A549 (cell line): Measurements from ENCODE around the gene GATM. TPM values are rescaled to one million over a fixed set of nuclear protein-coding genes. Genes with fewer than 3 reads are reported as not detected.
"Not testable (repeated sequence)": the region's sequence is repeated elsewhere in the genome, so short reads cannot be mapped to it uniquely, and the experiment has no call there.

ENCODE experiments used
- ATAC-seq, 2 experiments: fragments of 200-7000 bp in 1 of 2; fragments of >200 bp in 1 of 2; cut with Nextera tagmentation in 1 of 2; cut with Tn5 transposase in 1 of 2; 3 replicates each; pipeline versions ENCODE4 v1.8.0 to v1.9.1; 2018 to 2020; ENCODE audit warnings: mild to moderate bottlenecking in 1 of 2, moderate library complexity in 1 of 2
- CTCF ChIA-PET: fragments of 300-600 bp; sonication (Branson Sonifier 250); formaldehyde crosslinking; extraction: SDS; loops from one replicate; lab custom pipeline; 2021; ENCODE audit warnings: antibody characterized with exemption, inconsistent platforms; lab: Yijun Ruan, JAX
- POLR2A ChIA-PET: fragments of 350-600 bp; formaldehyde crosslinking; extraction: SDS; loops from one replicate; lab custom pipeline; 2021; ENCODE audit warnings: antibody characterized with exemption, inconsistent platforms; lab: Yijun Ruan, JAX
- DNase-seq, 2 experiments: peaks; one replicate each; pipeline versions ENCODE4 v3.0.0 to v3.0.0-alpha.2; 2011 to 2016; ENCODE audit warnings: low read depth in 1 of 2, low spot score in 1 of 2
- FAIRE-seq: peaks from 2 replicates; lab custom pipeline; 2011; peaks lifted over from hg19 to GRCh38; lab: Jason Lieb, UNC
- H3K27ac ChIP-seq, 2 experiments: fragments of >200 bp; sonication (Bioruptor Twin); formaldehyde crosslinking; 3 replicates each; pipeline ENCODE4 v1.5.1; 2016 to 2017
- H3K4me1 ChIP-seq: fragments of >200 bp; sonication (Bioruptor Twin); formaldehyde crosslinking; 3 replicates; pipeline ENCODE4 v1.6.1; 2016
- H3K4me2 ChIP-seq: fragments of >200 bp; sonication (Bioruptor Twin); formaldehyde crosslinking; 3 replicates; pipeline ENCODE4 v1.6.1; 2016
- H3K4me3 ChIP-seq: fragments of >200 bp; sonication (Bioruptor Twin); formaldehyde crosslinking; 3 replicates; pipeline ENCODE4 v1.5.1; 2016
- H3K9me3 ChIP-seq: fragments of >200 bp; sonication (Bioruptor Twin); formaldehyde crosslinking; 3 replicates; pipeline ENCODE4 v1.6.1; 2016
- CBX2 ChIP-seq: fragments of 200-600 bp; sonication (generic); IDR thresholded peaks from 2 replicates; pipeline ENCODE4 v1.6.1; 2016; ENCODE audit warnings: low read depth, mild to moderate bottlenecking, borderline replicate concordance
- CBX8 ChIP-seq: fragments of 200-600 bp; sonication (generic); IDR thresholded peaks from 2 replicates; pipeline ENCODE4 v1.6.1; 2016
- CEBPB ChIP-seq, 2 experiments: fragments of >200 bp in 1 of 2; sonication (Bioruptor Twin) in 1 of 2; formaldehyde crosslinking in 1 of 2; IDR thresholded peaks; 2 replicates each; pipeline ENCODE4 v1.6.1; 2012 to 2016
- EHF ChIP-seq: fragments of 250-450 bp; sonication (Bioruptor Pico); IDR thresholded peaks from 2 replicates; pipeline ENCODE4 v1.5.0; 2020; ENCODE audit warnings: mild to moderate bottlenecking
- EHMT2 ChIP-seq: fragments of 200-600 bp; sonication (generic); IDR thresholded peaks from 2 replicates; pipeline ENCODE4 v1.6.1; 2016; ENCODE audit warnings: antibody characterized with exemption, low read depth, mild to moderate bottlenecking, moderate library complexity
- FOSB ChIP-seq: fragments of 250-450 bp; sonication (Bioruptor Pico); IDR thresholded peaks from 2 replicates; pipeline ENCODE4 v1.5.0; 2020; ENCODE audit warnings: mild to moderate bottlenecking, moderate library complexity
- FOSL2 ChIP-seq, 2 experiments: fragments of 450-650 bp in 1 of 2; fragments of >200 bp in 1 of 2; sonication (Bioruptor Twin) in 1 of 2; formaldehyde crosslinking; IDR thresholded peaks; 2 replicates each; pipeline versions ENCODE4 v1.5.0 to v1.6.1; 2016 to 2020; ENCODE audit warnings: mild to moderate bottlenecking in 1 of 2, moderate library complexity in 1 of 2
- HOXB13 ChIP-seq: fragments of 250-450 bp; sonication (Bioruptor Pico); IDR thresholded peaks from 2 replicates; pipeline ENCODE4 v1.5.0; 2020; ENCODE audit warnings: low read depth, mild to moderate bottlenecking, moderate library complexity
- JUNB ChIP-seq: fragments of >200 bp; sonication (Bioruptor Twin); formaldehyde crosslinking; IDR thresholded peaks from 2 replicates; pipeline ENCODE4 v1.6.1; 2016
- MAFK ChIP-seq: fragments of 450-650 bp; IDR thresholded peaks from 2 replicates; pipeline ENCODE4 v1.6.1; 2014; ENCODE audit not compliant: partially characterized antibody
- MAZ ChIP-seq: fragments of 150-350 bp; IDR thresholded peaks from 2 replicates; pipeline ENCODE4 v1.6.1; 2014; ENCODE audit warnings: antibody characterized with exemption, low read depth, low read length, borderline replicate concordance
- MYC ChIP-seq: IDR thresholded peaks from 2 replicates; pipeline ENCODE4 v1.6.1; 2012; ENCODE audit warnings: mild to moderate bottlenecking, inconsistent platforms, low read length, improper control_type of control experiment, borderline replicate concordance
- POLR2A ChIP-seq: IDR thresholded peaks from 2 replicates; pipeline ENCODE4 v1.6.1; 2012; ENCODE audit warnings: mild to moderate bottlenecking, low read length
- POLR2AphosphoS2 ChIP-seq: conservative IDR thresholded peaks from 2 replicates; pipeline ENCODE4 v1.6.1; 2012; ENCODE audit warnings: low read length, improper control_type of control experiment, inconsistent platforms
- RAD21 ChIP-seq, 2 experiments: fragments of >200 bp in 1 of 2; sonication (Bioruptor Twin) in 1 of 2; formaldehyde crosslinking in 1 of 2; IDR thresholded peaks in 1 of 2; conservative IDR thresholded peaks in 1 of 2; 2 replicates in 1 of 2; 3 replicates in 1 of 2; pipeline ENCODE4 v1.6.1; 2012 to 2018; ENCODE audit warnings: inconsistent platforms in 1 of 2
- RCOR1 ChIP-seq: fragments of 150-350 bp; IDR thresholded peaks from 2 replicates; pipeline ENCODE4 v1.6.1; 2014; ENCODE audit warnings: antibody characterized with exemption, low read length, low read depth
- RFX5 ChIP-seq: fragments of 450-650 bp; IDR thresholded peaks from 2 replicates; pipeline ENCODE4 v1.7.1; 2014; ENCODE audit warnings: antibody characterized with exemption, mild to moderate bottlenecking, moderate library complexity
- SMC3 ChIP-seq: fragments of >200 bp; sonication (Bioruptor Twin); formaldehyde crosslinking; IDR thresholded peaks from 3 replicates; pipeline ENCODE4 v1.6.1; 2018; ENCODE audit warnings: inconsistent platforms
- TFCP2L1 ChIP-seq: fragments of 250-450 bp; sonication (Bioruptor Pico); IDR thresholded peaks from 2 replicates; pipeline ENCODE4 v1.5.0; 2021; ENCODE audit warnings: mild to moderate bottlenecking
- TP53 ChIP-seq: fragments of 250-450 bp; sonication (Bioruptor Pico); IDR thresholded peaks from 2 replicates; pipeline ENCODE4 v1.5.0; 2021; ENCODE audit warnings: mild to moderate bottlenecking, moderate library complexity
- ZC3H11A ChIP-seq: fragments of 450-650 bp; IDR thresholded peaks from 2 replicates; pipeline ENCODE4 v1.6.1; 2014; ENCODE audit warnings: antibody characterized with exemption, mild to moderate bottlenecking
- WGBS: methylation state at CpG from one replicate; pipeline ENCODE4 v1.1.6; 2017; ENCODE audit errors: missing lambda C conversion rate; 5-methylcytosine and 5-hydroxymethylcytosine counted together
- polyA plus RNA-seq, 4 experiments: library from polyadenylated mRNA; depleted of rRNA in 3 of 4; stranded (reverse); fragments of >200 nt; fragmentation: RNase III in 1 of 4; extraction: RNeasy Plus Mini Kit Qiagen cat#74134 plus additional on column Dnase treatment in 1 of 4; gene quantifications; 2 replicates in 3 of 4; 3 replicates in 1 of 4; pipeline ENCODE4 v1.2.3, GENCODE V29; 2011 to 2017
- TF ChIP-seq, protein P1 (sequence below): fragments of 250-450 bp; sonication (Bioruptor Pico); IDR thresholded peaks from 2 replicates; pipeline ENCODE4 v1.5.0; 2020; ENCODE audit warnings: low read depth, mild to moderate bottlenecking, moderate library complexity
- TF ChIP-seq, protein P2 (sequence below): fragments of 450-650 bp; IDR thresholded peaks from 2 replicates; pipeline ENCODE4 v1.6.1; 2014; ENCODE audit warnings: antibody characterized with exemption
- TF ChIP-seq, protein P3 (sequence below): fragments of >200 bp; sonication (Bioruptor Twin); formaldehyde crosslinking; IDR thresholded peaks from 3 replicates; pipeline ENCODE4 v1.6.1; 2016

The GATM gene
- polyA plus RNA-seq, 2 of the 4 experiments (the other 2 are of a cell fraction): 4.0 to 6.5 TPM

DNA sequence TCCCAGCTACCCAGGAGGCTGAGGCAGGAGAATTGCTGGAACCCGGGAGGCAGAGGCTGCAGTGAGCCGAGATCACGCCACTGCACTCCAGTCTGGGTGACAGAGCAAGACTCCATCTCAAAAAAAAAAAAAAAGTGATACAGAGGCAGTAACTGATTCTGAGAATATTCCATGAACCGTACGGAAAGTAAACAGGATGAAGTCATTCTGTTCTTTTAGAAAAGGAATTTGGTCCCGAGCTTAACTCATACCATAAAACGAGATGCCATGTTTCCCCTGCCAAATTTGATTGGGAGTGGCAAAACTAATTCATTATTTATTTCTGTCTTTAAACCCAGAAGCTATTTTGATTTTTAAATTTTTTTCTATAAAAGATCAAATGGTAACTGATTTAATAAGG, 11.1 kb downstream of the GATM start:
- FAIRE-seq, H3K9me3 ChIP-seq, ATAC-seq, H3K4me1 ChIP-seq, CTCF ChIA-PET, H3K27ac ChIP-seq, H3K4me2 ChIP-seq, POLR2A ChIA-PET, H3K4me3 ChIP-seq, DNase-seq: not testable (repeated sequence)
- 67% methylated on average over 7 of the region's 7 CpGs for WGBS

DNA sequence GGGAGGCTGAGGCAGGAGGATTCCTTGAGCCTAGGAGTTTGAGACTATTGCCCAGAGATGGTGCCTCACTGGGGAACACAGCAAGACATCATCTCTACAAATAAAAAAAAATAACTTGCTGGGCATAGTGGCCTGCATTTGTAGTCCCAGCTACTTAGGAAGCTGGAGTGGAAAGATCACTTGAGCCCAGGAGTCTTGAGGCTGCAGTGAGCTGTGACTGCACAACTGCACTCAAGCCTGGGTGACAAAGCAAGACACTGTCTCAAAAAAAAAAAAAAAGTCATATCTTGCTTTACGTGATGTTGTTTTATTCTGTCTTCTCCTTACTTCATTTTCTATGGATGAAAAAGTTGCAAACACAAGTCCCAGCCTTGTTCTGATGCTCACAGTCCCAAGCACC, 14.1 kb downstream of the GATM start:
- no peaks in the 10 kb centered on the region for H3K4me1 ChIP-seq
- TF ChIP-seq, protein P1, sequence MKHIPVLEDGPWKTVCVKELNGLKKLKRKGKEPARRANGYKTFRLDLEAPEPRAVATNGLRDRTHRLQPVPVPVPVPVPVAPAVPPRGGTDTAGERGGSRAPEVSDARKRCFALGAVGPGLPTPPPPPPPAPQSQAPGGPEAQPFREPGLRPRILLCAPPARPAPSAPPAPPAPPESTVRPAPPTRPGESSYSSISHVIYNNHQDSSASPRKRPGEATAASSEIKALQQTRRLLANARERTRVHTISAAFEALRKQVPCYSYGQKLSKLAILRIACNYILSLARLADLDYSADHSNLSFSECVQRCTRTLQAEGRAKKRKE (CRISPR knock-in tag): no peak
- TF ChIP-seq TP53 (no peak), MAZ (no peak), MAFK (no peak), POLR2AphosphoS2 (no peak), TFCP2L1 (CRISPR knock-in tag) (no peak), RCOR1 (no peak), FOSB (CRISPR knock-in tag) (no peak), EHMT2 (no peak), RFX5 (no peak), POLR2A (no peak)
- TF ChIP-seq, protein P2, sequence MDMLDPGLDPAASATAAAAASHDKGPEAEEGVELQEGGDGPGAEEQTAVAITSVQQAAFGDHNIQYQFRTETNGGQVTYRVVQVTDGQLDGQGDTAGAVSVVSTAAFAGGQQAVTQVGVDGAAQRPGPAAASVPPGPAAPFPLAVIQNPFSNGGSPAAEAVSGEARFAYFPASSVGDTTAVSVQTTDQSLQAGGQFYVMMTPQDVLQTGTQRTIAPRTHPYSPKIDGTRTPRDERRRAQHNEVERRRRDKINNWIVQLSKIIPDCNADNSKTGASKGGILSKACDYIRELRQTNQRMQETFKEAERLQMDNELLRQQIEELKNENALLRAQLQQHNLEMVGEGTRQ: no peak
- DNase-seq (no peak), FAIRE-seq (no peak), ATAC-seq (no peak)
- ChIA-PET POLR2A (no interaction called here), CTCF (interaction anchor here (1.1 to 1.9 kb wide), 2 partner anchors 12 to 23 kb away, joined by 3 to 4 read pairs; no protein-coding TSS in a partner anchor)
- H3K27ac ChIP-seq: no peak overlapping the region
- 86% methylated on average over 1 of the region's 1 CpG for WGBS
- no peak overlapping the region for H3K4me2 ChIP-seq
- H3K4me3 ChIP-seq: no peak overlapping the region
- no peaks in the 10 kb centered on the region for H3K9me3 ChIP-seq

DNA sequence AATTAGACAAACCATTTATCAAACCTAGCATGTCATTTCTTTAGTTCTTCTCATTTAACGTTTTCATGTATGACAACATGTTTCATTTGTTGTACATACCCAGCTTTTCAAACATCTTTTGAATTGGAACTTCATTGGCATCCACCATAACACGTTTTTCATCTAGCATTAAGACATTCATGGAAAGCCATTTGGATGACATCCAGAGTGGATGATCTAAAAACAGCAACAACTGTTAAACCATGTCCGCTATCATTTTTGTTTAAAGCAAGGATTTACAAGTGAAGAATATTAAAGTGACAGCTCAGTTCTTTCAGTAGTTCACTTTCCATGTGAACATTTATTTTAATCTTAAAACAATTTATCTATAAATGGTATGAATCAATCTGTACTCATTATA, 14.5 kb downstream of the GATM start:
- ATAC-seq: no peak
- Histone ChIP-seq H3K27ac (no peak overlapping the region), H3K9me3 (no peaks in the 10 kb centered on the region), H3K4me3 (no peak overlapping the region), H3K4me2 (no peak overlapping the region), H3K4me1 (no peaks in the 10 kb centered on the region)
- CTCF ChIA-PET: interaction anchor here (1.1 to 1.9 kb wide), 2 partner anchors 12 to 23 kb away, joined by 3 to 4 read pairs; no protein-coding TSS in a partner anchor
- TF ChIP-seq EHF (no peak), CBX8 (no peak), HOXB13 (no peak), MAFK (no peak), RAD21 (conservative IDR thresholded peaks at IDR 0.05 in 1 of 2, IDR thresholded peaks at IDR 0.05 in 1 of 2) (no peak), MYC (no peak), SMC3 (no peak), FOSL2 (IDR thresholded peaks at IDR 0.05) (no peak), FOSL2 (CRISPR knock-in tag; IDR thresholded peaks at IDR 0.05) (no peak), CEBPB (IDR thresholded peaks at IDR 0.05) (no peak), CBX2 (no peak), JUNB (no peak), FOSB (CRISPR knock-in tag) (no peak), ZC3H11A (no peak)
- TF ChIP-seq, protein P3, sequence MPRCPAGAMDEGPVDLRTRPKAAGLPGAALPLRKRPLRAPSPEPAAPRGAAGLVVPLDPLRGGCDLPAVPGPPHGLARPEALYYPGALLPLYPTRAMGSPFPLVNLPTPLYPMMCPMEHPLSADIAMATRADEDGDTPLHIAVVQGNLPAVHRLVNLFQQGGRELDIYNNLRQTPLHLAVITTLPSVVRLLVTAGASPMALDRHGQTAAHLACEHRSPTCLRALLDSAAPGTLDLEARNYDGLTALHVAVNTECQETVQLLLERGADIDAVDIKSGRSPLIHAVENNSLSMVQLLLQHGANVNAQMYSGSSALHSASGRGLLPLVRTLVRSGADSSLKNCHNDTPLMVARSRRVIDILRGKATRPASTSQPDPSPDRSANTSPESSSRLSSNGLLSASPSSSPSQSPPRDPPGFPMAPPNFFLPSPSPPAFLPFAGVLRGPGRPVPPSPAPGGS: no peak
- TF ChIP-seq, protein P1 (CRISPR knock-in tag): no peak
- WGBS: 38% methylated on average over 3 of the region's 3 CpGs
- DNase-seq: no peak
- no peak for FAIRE-seq
- POLR2A ChIA-PET: no interaction called here
